Measurements from ENCODE around the gene D2HGDH. TPM values are rescaled to one million over a fixed set of nuclear protein-coding genes. Genes with fewer than 3 reads are reported as not detected.

The D2HGDH gene
- total and polyA plus RNA-seq, 10 of the 15 experiments (the other 5 are each of a cell fraction or from before 2014, with no cell fraction given): 0.52 to 32.1 (median 11.0) TPM

DNA sequence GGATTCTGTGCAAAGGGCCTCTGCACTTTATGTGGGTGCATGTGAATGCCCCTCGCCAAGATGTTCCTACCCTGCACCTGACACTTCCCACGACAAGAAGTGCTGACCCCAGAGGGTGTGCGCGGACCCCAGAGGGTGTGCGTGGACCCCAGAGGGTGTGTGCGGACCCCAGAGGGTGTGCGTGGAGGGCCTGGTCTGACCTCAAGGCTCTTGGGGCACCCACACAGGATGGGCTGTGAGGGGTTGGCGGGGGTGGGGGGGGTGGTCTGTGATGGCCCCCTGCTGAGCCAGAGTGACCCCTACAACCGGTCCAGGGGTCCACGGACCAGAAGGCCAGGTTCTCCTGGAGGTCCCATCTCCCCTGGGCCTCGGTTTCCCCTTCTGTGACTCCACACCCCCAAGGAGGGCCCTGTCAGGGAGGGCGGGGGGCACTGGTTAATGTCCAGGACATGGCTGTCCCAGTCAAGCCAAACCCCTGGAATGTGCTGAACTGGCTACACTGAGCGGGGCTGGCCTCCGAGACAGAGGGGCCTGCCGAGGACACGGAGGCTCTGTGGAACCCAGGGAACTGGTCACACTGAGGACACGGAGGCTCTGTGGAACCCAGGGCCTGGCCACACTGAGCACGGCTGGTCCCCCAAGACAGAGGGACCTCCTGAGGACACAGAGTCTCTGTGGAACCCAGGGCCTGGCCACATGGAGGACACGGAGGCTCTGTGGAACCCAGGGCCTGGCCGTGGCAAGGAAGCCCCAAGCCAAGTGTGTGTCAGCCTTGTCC lies 77.7 kb downstream of the D2HGDH start:
- WGBS (ENCODE audit: insufficient coverage, insufficient replicate concordance, low lambda C conversion rate, missing lambda C conversion rate): 65% methylated on average over 16 of the region's 20 CpGs
- FAIRE-seq: no peak
- peaks cover 7% of the 10 kb centered on the region for H3K4me1 ChIP-seq (ENCODE audit: control insufficient read depth, insufficient read depth, low read length)
- no peaks in the 10 kb centered on the region for H4K20me1 ChIP-seq (ENCODE audit: control insufficient read depth, insufficient read depth)
- POLR2A ChIA-PET: no interaction called here
- RAD21 ChIA-PET (ENCODE audit: unreplicated experiment): interaction anchor here (1.9 kb wide), 1 partner anchor 16 kb away, joined by 4 read pairs; no protein-coding TSS in a partner anchor
- intact Hi-C loops (cut with micrococcal nuclease; ENCODE audit: unreplicated experiment) (no loop called here), in situ Hi-C loops (cut with MboI) (no loop called here)
- H3K4me3 ChIP-seq: no peak overlapping the region
- H3K9ac ChIP-seq (ENCODE audit: control insufficient read depth, insufficient read depth, low read length): no peak overlapping the region
- ATAC-seq: no peak
- TF ChIP-seq CBFB (IDR thresholded peaks at IDR 0.05; ENCODE audit: low read depth) (no peak), POLR2AphosphoS2 (IDR thresholded peaks at IDR 0.05; ENCODE audit: low read depth, low read length) (no peak), HDAC6 (IDR thresholded peaks at IDR 0.05; ENCODE audit: unreplicated experiment) (no peak)
- TF ChIP-seq, protein P1, sequence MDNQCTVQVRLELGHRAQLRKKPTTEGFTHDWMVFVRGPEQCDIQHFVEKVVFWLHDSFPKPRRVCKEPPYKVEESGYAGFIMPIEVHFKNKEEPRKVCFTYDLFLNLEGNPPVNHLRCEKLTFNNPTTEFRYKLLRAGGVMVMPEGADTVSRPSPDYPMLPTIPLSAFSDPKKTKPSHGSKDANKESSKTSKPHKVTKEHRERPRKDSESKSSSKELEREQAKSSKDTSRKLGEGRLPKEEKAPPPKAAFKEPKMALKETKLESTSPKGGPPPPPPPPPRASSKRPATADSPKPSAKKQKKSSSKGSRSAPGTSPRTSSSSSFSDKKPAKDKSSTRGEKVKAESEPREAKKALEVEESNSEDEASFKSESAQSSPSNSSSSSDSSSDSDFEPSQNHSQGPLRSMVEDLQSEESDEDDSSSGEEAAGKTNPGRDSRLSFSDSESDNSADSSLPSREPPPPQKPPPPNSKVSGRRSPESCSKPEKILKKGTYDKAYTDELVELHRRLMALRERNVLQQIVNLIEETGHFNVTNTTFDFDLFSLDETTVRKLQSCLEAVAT (IDR thresholded peaks at IDR 0.05): no peak
- TF ChIP-seq, protein P2, sequence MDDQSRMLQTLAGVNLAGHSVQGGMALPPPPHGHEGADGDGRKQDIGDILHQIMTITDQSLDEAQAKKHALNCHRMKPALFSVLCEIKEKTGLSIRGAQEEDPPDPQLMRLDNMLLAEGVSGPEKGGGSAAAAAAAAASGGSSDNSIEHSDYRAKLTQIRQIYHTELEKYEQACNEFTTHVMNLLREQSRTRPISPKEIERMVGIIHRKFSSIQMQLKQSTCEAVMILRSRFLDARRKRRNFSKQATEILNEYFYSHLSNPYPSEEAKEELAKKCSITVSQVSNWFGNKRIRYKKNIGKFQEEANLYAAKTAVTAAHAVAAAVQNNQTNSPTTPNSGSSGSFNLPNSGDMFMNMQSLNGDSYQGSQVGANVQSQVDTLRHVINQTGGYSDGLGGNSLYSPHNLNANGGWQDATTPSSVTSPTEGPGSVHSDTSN (IDR thresholded peaks at IDR 0.05; ENCODE audit: insufficient replicate concordance, low read depth, low read length): no peak
- CTCF ChIA-PET: no interaction called here
- no peak overlapping the region for H3K27ac ChIP-seq (ENCODE audit: control insufficient read depth, insufficient read depth)
- no peak overlapping the region for H3K4me2 ChIP-seq (ENCODE audit: control insufficient read depth, insufficient read depth)
- BruUV-seq (replicated peaks): no TSS peak
- no peaks in the 10 kb centered on the region for H3K27me3 ChIP-seq (replicated peaks in 1 of 2; ENCODE audit: control insufficient read depth in 2 of 2, insufficient read depth in 2 of 2, low read length in 1 of 2)
- no peaks in the 10 kb centered on the region for H3K36me3 ChIP-seq (ENCODE audit: control insufficient read depth in 2 of 2, insufficient read depth in 2 of 2, low read length in 1 of 2)
- no peak for DNase-seq (ENCODE audit: low read depth, low spot score)
- H3K9me3 ChIP-seq (replicated peaks; ENCODE audit: control insufficient read depth, insufficient read depth, low read length): no peaks in the 10 kb centered on the region
- SMC1A ChIA-PET (ENCODE audit: uncharacterized antibody, unreplicated experiment): no interaction called here
- H2AFZ ChIP-seq (ENCODE audit: control insufficient read depth, low read depth, low read length): no peak overlapping the region
- H3K79me2 ChIP-seq (ENCODE audit: control insufficient read depth, insufficient read depth, low read length): no peaks in the 10 kb centered on the region
